HG03571 (cell line): ENCODE measurements around the gene GRK3.
"Not testable (repeated sequence)": the region's sequence is repeated elsewhere in the genome, so short reads cannot be mapped to it uniquely, and the experiment has no call there.

Experiments used
- ATAC-seq: cut with Tn5 transposase; IDR thresholded peaks from one replicate; pipeline ENCODE4 v1.9.1; 2021; ENCODE audit not compliant: unreplicated experiment

The GRK3 gene

GRCh38 chr22:25694196-25694907 is 129.9 kb downstream of the GRK3 start:
- ATAC-seq: no peak

- ATAC-seq: no peak
Measured at GRCh38 chr22:25695146-25695545, 130.7 kb downstream of the GRK3 start.

GRCh38 chr22:25696763-25697162 is 132.3 kb downstream of the GRK3 start:
- no peak for ATAC-seq

GRCh38 chr22:25697181-25697664 is 132.7 kb downstream of the GRK3 start:
- ATAC-seq: no peak

GRCh38 chr22:25697978-25698377 is 133.5 kb downstream of the GRK3 start:
- no peak for ATAC-seq

- no peak for ATAC-seq
Measured at GRCh38 chr22:25698461-25698860, 134.0 kb downstream of the GRK3 start.

- no peak for ATAC-seq
Measured at GRCh38 chr22:25698978-25699377, 134.5 kb downstream of the GRK3 start.

- ATAC-seq: no peak
Measured at GRCh38 chr22:25701056-25701780, 136.7 kb downstream of the GRK3 start.

GRCh38 chr22:25702040-25702439 is 137.6 kb downstream of the GRK3 start:
- ATAC-seq: no peak

- no peak for ATAC-seq
Measured at GRCh38 chr22:25702571-25703167, 138.2 kb downstream of the GRK3 start.

- ATAC-seq: no peak
Measured at GRCh38 chr22:25704701-25705100, 140.2 kb downstream of the GRK3 start.

- ATAC-seq: no peak
Measured at GRCh38 chr22:25706197-25706596, 141.7 kb downstream of the GRK3 start.

- ATAC-seq: not testable (repeated sequence)
Measured at GRCh38 chr22:25708430-25708829, 144.0 kb downstream of the GRK3 start.

- no peak for ATAC-seq
Measured at GRCh38 chr22:25709758-25710157, 145.3 kb downstream of the GRK3 start.

GRCh38 chr22:25710501-25710900 is 146.0 kb downstream of the GRK3 start:
- ATAC-seq: no peak

- ATAC-seq: no peak
Measured at GRCh38 chr22:25711491-25711890, 147.0 kb downstream of the GRK3 start.

- ATAC-seq: no peak
Measured at GRCh38 chr22:25712661-25713400, 148.4 kb downstream of the GRK3 start.

- ATAC-seq: no peak
Measured at GRCh38 chr22:25714070-25714469, 149.6 kb downstream of the GRK3 start.

GRCh38 chr22:25714739-25715138 is 150.3 kb downstream of the GRK3 start:
- no peak for ATAC-seq

GRCh38 chr22:25716637-25717036 is 152.2 kb downstream of the GRK3 start:
- no peak for ATAC-seq

GRCh38 chr22:25718135-25718840 is 153.8 kb downstream of the GRK3 start:
- no peak for ATAC-seq
